ENCODE measurements around the gene ABCA5. TPM values are rescaled to one million over a fixed set of nuclear protein-coding genes. Genes with fewer than 3 reads are reported as not detected.

ABCA5 gene
- total RNA-seq, 3 donors from 2014 or later, result 46.2 to 100 (median 52.7) TPM

GRCh38 chr17:69361156-69361555 lies 34.2 kb upstream of the ABCA5 start:
- Histone ChIP-seq H3K9me3 (no peaks in the 10 kb centered on the region), H3K36me3 (ENCODE audit: low read depth) (no peaks in the 10 kb centered on the region), H3K4me3 (no peak overlapping the region), H3K4me1 (ENCODE audit: low read depth) (no peaks in the 10 kb centered on the region)
- DNase-seq (no peak), ATAC-seq (no peak)
- intact Hi-C loops (cut with DNase I, micrococcal nuclease), result no loop called here
- TF ChIP-seq CTCF (IDR thresholded peaks at IDR 0.05), result no peak

- H3K4me3 ChIP-seq, result no peak overlapping the region
- H3K4me1 ChIP-seq (ENCODE audit: low read depth), result no peaks in the 10 kb centered on the region
- intact Hi-C loops (cut with DNase I, micrococcal nuclease), result no loop called here
- no peaks in the 10 kb centered on the region for H3K9me3 ChIP-seq
- no peak for TF ChIP-seq CTCF (IDR thresholded peaks at IDR 0.05)
- ATAC-seq (no peak), DNase-seq (peak in 1 of 3 donors; percentile 23)
- H3K36me3 ChIP-seq (ENCODE audit: low read depth), result no peaks in the 10 kb centered on the region
Measured at GRCh38 chr17:69358688-69359596, 32.0 kb upstream of the ABCA5 start.

- peak; percentile 16 for ATAC-seq
- H3K4me1 ChIP-seq (ENCODE audit: low read depth), result no peaks in the 10 kb centered on the region
- no peaks in the 10 kb centered on the region for H3K36me3 ChIP-seq (ENCODE audit: low read depth)
- TF ChIP-seq CTCF (IDR thresholded peaks at IDR 0.05), result no peak
- intact Hi-C loops (cut with DNase I, micrococcal nuclease), result no loop called here
- H3K9me3 ChIP-seq, result no peaks in the 10 kb centered on the region
- H3K4me3 ChIP-seq, result no peak overlapping the region
- DNase-seq, result no peak
Measured at GRCh38 chr17:69357701-69358100, 30.8 kb upstream of the ABCA5 start.

GRCh38 chr17:69356625-69357024 lies 29.7 kb upstream of the ABCA5 start:
- intact Hi-C loops (cut with DNase I, micrococcal nuclease), result no loop called here
- no peaks in the 10 kb centered on the region for H3K9me3 ChIP-seq
- no peak for TF ChIP-seq CTCF (IDR thresholded peaks at IDR 0.05)
- no peak for DNase-seq
- H3K36me3 ChIP-seq (ENCODE audit: low read depth), result no peaks in the 10 kb centered on the region
- no peak for ATAC-seq
- H3K4me1 ChIP-seq (ENCODE audit: low read depth), result no peaks in the 10 kb centered on the region
- no peak overlapping the region for H3K4me3 ChIP-seq

- H3K4me1 ChIP-seq (ENCODE audit: low read depth), result no peaks in the 10 kb centered on the region
- no peak for DNase-seq
- no peak for ATAC-seq
- no peaks in the 10 kb centered on the region for H3K9me3 ChIP-seq
- intact Hi-C loops (cut with DNase I, micrococcal nuclease), result no loop called here
- H3K4me3 ChIP-seq, result no peak overlapping the region
- no peaks in the 10 kb centered on the region for H3K36me3 ChIP-seq (ENCODE audit: low read depth)
- TF ChIP-seq CTCF (IDR thresholded peaks at IDR 0.05), result no peak
Measured at GRCh38 chr17:69350911-69351310, 24.0 kb upstream of the ABCA5 start.
